GM23248 (cell line): ENCODE results near the gene DENND6B.

Experiments
- EZH2 ChIP-seq: fragments of 200-600 bp; sonication (generic); IDR thresholded peaks from 2 replicates; pipeline ENCODE4 v1.6.1; 2018; ENCODE audit warnings: antibody characterized with exemption, mild to moderate bottlenecking; ENCODE audit not compliant: insufficient read depth, poor library complexity, severe bottlenecking
- EZH2phosphoT487 ChIP-seq: fragments of 200-600 bp; sonication (generic); IDR thresholded peaks from 2 replicates; pipeline ENCODE4 v1.6.1; 2018; ENCODE audit warnings: antibody characterized with exemption, moderate library complexity, mild to moderate bottlenecking, low read depth; ENCODE audit not compliant: insufficient read depth

GRCh38 chr22:50318698-50319411 lies 8.0 kb downstream of the DENND6B start:
- TF ChIP-seq EZH2 (no peak), EZH2phosphoT487 (no peak)
